ENCODE measurements around the gene IL13.
A peak's percentile ranks its signal among the peaks of the same experiment; 100 is the strongest.

The IL13 gene

DNA sequence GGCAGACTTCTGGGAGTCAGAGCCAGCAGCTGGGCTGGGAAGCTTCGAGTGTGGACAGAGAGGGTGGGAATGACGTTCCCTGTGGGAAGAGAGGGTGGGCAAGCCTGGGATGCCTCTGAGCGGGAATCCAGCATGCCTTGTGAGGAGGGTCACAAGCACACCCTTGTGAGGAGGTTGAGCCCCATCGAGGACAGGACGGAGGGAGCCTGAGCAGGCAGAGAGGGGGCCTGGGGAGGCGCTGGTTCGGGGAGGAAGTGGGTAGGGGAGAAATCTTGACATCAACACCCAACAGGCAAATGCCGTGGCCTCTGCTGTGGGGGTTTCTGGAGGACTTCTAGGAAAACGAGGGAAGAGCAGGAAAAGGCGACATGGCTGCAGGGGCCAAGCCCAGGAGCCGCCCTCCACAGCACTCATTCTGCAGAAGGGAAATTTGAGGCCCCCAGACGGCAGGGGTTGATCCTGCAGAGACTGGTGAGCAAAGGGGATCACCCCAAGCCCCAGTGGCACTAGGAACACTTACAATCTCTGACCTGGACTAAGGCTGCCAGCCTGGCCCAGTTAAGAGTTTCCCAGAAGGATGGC is 1.1 kb upstream of the IL13 start:
- no peak for DNase-seq

DNA sequence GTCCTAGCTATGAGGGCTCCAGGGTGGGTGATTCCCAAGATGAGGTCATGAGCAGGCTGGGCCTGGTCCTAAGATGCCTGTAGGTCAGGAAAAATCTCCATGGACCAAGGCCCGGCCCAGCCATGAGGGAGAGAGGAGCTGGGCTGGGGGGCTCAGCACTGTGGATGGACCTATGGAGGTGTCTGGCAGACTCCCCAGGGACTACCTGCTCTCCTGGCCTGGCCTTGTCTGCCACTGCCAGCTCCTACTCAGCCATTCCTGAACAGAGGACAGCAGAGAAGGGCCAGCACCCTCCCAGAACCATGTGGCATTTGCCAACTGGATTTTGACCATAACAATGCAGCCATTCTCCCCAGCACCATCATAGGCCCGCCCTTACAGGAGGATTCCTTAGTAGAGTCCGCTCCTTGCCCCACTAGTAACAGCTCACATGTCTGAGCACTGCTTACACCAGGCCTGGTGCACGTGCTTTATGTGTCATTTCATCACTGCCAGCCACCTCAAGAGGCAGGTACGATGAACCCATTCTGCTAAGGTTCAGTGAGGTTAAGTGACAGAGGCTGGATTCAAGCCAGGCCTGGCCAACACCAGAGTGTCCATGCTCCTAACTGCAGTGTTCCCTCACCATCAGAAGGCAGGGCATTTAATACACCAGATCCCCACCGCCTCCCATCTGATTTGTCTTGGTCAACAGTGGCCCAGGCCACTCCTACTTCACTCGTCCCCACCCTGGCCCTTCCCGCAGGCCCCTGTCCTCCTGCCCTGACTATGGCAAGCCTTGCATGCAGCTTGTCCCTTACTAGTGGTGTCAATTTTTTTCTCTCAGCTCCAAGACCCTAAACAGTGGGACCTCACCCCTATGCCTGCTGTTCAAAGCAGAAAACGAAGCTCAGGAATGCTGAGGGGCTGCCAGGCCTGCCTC is 669 bp downstream of the IL13 start:
- DNase-seq, result no peak

DNA sequence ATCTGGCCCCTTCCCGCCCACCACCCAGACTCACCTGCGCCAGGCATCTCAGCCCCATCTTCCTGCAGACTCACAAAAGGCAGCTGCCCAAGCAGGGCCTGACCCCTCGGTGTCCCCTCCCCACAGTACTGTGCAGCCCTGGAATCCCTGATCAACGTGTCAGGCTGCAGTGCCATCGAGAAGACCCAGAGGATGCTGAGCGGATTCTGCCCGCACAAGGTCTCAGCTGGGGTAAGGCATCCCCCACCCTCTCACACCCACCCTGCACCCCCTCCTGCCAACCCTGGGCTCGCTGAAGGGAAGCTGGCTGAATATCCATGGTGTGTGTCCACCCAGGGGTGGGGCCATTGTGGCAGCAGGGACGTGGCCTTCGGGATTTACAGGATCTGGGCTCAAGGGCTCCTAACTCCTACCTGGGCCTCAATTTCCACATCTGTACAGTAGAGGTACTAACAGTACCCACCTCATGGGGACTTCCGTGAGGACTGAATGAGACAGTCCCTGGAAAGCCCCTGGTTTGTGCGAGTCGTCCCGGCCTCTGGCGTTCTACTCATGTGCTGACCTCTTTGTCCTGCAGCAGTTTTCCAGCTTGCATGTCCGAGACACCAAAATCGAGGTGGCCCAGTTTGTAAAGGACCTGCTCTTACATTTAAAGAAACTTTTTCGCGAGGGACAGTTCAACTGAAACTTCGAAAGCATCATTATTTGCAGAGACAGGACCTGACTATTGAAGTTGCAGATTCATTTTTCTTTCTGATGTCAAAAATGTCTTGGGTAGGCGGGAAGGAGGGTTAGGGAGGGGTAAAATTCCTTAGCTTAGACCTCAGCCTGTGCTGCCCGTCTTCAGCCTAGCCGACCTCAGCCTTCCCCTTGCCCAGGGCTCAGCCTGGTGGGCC is 1.9 kb downstream of the IL13 start:
- DNase-seq, result no peak

DNA sequence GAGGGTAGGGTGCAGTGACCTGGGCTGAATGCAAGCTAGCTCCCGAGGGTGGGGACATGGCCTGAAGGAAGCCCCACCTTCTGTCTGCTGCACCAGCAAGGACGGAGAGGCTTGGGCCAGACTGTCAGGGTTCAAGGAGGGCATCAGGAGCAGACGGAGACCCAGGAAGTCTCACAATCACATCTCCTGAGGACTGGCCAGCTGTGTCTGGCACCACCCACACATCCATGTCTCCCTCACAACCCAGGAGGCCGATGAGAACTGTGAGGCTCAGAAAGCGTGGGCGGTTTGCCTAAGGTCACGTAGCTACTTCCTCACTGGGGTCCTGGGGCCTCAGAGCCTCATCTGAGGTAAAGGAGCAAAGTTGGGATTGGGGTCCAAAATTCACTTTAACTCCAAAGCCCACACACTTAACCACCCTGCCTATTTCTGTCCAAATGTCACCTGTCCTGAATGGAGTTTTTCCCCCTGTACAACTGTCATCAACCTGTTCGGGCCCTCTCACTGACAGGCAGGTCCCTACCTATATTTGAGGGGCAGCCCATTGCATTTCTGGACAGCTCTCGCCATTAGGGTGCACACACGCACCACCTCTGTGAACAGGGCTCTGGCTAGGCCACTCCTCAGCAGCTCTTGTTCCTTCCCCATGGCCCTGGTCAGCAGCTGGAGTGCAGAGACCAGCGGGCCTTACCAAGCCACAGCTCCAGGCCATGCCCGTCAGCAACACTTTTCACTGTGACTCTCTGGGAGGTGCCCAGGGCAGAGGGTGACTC is 3.4 kb downstream of the IL13 start:
- no peak for DNase-seq

DNA sequence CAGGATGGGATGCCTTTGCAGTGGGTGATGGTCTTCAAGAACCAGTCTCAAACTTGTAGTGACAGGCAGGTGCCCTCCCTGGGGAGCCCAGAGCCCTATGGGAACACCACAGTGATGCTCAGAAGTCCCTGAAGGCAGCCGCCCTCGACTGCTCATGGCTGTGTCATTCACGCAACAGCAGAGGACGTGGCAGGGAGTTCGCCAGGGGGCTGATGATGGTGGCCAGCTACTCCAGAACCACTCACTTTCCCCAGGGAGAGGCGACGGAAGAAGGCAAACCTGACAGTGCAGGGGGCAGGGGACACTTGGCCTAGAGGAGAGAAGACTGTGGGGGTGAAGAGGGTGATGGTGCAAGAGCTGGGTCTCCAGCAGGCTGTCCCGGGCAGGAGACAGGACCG is 4.0 kb downstream of the IL13 start:
- no peak for DNase-seq

DNA sequence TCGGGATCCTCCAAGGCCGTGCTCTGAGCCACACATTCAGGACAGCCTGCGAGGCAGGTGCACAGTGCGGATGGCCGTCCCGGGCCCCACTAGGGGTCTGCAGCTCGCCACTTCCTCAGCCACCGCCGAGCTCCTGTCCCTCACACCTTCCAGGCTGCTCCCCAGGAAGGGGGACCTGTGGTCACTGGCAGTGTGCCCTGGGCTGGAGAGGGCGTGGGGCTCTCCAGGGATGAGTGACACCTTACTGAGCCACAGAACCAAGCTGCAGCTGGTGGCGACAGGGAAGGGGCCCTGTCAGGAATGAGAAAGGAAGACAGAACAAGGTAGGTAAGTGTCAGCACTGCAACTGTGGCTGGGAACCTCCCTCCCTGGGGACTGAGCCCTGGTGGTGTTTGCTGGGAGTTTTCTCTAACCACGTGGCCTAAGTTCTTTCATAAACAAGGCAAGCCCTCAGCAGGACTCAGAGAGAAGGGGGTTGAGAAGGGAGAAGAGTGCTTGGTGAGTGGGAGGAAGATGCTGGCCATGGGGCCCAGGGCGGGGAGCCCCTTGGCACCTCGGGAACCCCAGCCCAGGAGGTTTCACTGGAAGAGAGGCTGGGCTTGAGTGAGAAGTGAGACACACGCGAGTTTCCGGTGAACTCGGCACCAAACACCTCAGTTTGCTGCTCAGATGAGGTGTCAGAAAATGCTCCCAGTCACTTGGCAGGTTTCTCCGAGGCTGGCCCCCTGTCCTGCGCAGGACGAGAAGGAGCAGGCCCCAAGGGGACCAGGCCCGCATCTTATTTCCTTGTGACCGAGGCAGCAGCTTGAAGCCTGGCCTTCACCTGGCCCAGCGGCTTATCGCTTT is 5.2 kb downstream of the IL13 start:
- DNase-seq, result no peak

DNA sequence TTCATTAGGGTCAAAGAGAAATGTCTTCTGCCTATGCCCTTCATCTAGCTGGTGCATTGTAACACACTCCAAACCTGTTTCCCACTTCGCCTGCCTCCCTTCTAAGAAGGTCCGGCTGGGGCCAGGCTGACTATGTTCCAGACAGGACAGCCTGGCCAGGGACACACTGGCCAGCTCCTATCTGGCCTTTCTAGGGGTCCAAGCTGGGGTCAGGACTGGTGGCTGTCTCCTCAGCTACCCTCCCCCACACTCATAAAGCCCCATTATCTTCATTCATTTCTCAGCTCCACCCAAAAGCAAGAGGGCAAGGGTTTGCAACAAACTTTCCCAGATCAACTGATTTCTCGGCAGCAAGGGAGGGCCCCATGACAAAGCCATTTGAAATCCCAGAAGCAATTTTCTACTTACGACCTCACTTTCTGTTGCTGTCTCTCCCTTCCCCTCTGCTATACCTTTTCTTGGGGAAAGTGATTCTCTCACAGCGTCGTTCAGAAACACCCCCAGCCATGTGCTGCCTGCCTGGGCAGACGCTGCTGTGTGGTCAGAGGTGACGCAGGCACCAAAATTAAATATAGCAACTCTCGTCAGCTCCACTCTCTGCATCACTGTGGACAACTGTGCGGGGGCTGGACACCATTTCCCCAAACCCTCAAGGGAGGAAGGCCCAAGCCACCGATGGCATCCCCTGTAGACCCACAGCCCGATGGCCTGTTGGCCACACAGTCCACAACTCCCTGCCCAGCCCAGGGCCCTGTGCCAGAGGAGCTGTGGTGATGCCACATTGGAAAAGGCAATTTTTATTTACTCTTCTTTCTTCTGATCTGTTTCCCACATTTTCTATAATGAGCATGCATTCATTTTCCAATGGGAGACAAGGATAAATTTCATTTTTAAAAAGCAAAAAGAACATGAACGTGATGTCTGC is 6.1 kb downstream of the IL13 start:
- peak; percentile 24 for DNase-seq

DNA sequence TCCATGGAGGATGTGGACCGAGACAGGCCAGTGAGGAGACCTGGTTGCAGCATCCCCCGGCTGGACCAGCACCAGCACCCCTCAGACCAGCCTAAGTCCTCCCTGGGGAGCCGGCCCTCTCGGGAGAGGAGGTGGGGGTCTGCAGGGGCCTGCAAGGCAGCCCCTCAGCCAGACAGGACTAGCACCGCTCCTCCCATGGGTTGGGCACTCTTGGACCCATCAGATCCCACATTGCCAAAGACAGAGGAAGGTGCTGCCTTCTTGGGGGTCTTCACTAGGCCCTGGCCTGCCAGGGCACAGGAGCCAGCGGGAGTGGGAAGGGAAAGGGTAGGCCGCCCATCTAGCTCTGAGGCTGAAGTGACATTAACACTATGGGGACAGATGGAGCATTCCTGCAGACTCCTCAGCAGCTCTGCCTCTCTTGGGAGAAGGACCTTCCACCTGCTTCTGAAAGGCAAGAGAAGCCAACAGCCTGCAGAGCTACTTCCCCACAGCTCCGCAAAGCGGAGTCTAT is 6.8 kb downstream of the IL13 start:
- DNase-seq, result no peak

DNA sequence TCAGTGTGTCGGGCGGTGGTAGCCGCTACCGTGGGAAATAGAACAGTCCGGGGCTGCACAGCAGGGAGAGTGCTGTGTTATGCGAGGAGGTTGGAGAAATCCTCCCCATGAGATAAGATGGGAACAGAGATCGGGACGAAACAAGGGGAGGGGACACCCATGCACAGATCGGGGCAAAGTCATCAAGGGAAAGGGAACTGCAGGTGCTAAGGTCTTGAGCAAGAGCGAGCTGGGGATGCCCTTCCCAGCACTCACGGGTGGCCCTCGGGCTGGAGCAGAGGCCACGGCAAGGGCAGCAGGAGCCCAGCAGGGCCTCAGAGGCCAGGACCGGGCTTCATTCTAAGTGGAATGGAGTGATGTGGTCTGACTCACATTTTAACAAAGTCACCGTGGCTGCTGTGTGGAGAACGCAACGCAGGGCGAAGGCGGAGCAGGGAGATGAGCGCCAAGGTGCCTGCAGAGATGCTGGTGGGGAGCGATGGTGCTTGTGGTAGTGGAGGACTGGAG is 7.7 kb downstream of the IL13 start:
- DNase-seq, result no peak

DNA sequence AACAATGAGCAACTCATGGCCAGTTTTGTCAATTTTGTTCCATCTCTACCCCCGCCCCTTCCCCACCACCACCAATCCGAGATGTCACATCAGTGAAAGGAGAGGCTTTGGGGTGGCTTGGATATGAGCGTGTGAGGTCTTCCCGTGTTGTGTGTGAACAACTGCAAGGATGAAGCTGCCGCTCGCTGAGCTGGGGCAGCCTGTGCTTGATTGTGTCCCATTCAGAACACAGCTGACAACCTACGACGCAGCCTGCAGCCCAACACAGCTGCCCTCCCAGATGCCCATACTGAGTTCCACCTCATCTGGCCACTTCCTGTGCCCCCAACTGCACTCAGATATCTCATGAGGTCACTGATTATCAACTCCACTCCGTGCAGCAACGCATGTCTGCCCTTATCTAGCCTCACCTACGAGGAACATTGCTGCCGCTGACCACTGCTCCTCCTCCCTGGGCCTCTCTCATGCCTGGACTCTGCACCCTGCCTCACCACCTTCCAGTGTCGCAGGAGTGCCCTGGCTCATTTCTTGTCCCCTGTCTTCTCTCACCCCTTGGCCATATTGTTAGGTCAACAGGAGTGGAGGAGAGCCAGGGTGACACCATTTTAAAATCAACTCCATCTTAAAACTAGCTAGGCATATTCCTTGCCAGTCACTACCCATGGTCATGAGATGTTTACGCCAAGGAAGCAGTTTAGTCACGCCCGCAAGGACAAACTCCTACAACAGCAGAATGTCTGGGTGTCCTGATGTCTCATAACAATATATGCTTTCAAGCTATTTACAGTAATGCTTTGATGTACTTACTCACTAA is 8.5 kb downstream of the IL13 start:
- peak; percentile 18 for DNase-seq

DNA sequence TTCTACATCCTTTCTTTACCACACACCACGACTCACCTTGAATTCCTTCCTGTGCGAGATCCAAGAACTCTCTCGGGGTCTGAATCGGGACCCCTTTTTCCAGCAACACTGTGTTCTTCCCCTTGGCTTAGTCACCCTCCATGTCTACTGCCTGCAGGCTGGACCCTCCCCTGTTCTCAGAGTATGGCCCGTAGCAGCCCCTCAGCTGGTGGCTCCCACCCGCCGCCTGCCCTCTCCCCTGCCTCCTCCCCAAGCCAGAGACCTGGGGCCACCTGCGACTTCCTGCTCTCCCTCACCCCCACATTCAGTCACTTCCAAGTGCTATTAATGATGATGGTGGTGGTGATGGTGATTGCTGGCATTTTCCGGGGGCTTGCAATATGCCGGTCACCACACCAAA is 9.3 kb downstream of the IL13 start:
- no peak for DNase-seq

DNA sequence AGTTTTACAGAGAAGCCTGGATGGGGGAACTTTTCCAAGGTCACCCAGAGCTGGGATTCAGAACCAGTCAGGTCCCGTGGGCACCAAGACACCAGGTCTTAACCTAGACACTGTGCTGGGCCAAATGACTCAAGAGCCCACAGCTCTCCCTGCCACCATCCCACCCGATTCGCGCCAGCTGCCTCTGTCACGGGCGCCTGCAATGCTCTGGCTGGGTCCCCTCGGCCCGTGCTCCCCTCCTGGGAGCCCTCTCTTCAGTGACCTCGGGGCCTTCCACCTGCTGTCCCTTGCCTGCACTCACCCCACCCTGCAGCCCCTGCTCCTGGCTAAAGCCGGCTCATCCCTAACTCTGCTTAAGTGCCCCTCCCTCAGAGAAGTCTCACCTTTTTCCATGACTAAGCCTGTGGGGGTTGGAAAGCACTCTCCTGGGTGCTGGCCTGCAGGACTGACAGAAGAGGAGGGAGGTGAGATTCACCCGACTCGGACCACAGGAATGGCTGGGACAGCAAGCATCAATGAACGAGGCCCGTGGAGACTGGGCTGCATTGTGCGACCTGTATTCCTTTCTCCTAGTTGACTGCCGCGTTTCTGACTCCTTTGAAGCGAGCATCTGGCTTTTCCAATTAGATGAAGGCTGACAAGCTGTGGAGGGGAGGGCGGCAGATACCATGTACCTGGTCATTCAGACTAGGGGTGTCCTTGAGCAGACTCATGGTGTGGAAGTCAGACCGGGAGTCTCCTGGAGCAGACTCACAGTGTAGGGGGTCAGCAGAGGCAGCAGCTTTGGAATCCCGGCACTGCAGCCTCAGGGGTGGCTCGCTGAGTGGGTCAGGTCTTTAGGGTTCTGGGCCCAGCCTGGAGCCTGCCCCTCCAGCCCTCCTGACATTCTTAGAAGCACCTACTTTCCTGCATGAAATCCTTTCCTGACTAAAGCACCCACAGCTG is 10.1 kb downstream of the IL13 start:
- no peak for DNase-seq

DNA sequence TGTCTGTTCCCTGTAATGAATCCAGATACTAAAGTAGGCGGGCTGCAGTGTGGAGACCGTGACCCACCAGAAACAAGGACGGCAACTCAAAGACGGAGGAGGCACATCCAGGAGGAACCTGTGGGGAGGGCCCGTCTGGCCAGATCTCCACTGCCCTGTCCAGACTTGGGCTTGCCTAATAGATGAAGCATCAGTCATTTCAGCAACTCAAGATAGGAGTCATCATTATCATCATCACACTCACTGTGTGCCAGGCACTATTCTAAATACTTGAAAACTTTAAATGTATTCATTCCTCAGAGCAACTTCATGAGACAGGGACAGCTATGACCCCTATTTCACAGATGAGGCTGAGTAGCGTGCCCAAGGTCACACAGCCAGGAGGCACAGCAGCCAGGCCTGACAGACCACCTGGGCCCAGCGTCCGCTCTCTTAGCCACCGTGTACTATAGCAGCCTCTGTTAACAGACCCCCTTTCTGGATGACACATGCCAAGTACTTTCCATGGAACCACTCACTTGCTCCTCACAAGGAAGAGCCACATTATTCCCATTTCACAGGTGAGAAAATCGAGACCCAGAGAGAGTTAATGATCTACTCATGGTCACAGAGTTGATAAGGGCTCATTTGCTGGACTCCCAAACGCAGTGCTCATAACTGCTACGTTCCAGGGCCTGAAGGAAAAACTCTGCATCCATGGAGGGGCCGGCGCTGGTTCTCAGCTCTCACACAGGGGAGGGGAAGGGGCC is 10.9 kb downstream of the IL13 start:
- no peak for DNase-seq

DNA sequence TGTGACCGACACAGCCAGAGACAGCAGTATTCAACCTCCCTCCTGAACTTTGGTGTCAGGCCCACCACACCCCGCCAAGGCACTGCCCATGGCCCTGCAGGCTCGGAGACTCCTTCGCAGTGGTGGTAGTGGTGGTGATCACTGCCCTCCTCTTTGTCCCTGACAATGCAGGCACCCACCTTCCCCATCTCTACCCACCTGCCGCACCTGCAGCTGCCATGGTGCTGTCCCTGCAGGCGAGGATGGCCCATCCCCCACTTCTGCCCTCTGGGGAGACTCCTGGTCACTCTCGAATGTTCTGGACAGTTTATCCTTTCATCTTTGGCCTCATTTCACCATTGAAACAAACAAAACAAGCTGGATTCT is 11.5 kb downstream of the IL13 start:
- DNase-seq, result no peak

DNA sequence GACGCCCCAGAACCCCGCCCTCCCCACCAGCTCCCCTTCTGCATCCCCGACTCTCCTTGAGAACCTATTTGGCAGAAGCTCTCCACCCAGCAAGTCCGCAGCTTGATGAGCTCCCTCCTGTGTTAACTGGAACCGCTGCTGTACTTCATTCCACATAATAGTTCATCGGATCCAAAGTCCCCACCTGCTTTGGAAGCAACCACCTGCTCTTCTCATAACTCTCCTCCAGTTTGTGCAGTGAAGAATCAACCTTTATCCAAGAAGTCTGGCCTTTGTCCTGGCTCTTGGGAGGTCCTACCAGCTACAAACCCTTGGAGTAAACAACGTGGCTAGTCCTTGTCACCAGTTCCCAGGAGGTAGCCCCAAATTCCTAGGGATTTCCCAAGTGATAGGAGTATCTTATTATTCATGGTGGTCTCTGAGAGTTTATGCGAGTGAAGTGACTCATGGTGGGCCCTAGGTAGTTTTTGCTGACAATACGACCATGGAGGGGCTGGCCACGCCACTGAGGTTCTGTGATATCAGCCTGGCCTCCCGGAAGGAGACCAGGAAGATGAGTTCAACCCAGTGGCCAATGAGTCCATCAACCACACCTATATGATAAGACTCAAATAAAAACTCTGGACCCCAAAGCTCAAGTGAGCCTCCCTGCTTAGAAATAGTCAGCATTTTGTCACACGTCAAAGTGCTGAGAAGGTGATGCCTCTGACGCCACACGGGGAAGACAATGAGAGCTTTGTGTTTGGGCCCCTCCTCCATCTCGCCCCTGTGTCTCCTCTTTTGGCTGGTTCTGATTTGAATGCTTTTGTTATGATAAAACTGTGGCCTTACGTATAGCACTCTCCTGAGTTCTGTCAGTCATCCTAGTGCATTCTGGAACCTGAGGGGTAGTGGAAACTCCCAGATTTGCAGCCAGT is 12.3 kb downstream of the IL13 start:
- DNase-seq, result no peak

DNA sequence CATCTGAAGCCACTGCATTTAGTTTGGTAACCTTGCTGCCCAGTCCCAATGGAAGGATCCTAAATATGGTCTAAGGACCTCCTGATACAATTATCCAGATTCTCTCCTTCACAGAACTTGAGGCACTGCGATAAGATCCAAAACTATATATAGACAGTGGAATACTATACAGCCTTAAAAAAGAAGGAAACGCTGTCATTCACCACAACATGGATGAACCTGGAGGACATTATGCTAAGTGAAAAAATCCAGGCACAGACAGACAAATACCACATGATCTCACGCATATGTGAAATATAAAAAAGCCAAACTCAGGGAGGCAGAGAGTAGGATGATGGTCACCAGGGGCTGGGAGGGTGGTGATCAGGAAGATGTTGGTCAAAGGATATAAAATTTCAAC is 13.0 kb downstream of the IL13 start:
- DNase-seq, result no peak

All from CD4-positive, alpha-beta T cell treated with Interferon gamma for 1 hour (primary cell).